Measurements from ENCODE around the gene OR4E1.

GRCh38 chr14:21631084-21631483 is 42.5 kb downstream of the OR4E1 start:
- TF ChIP-seq POLR2AphosphoS5 (IDR thresholded peaks at IDR 0.05; ENCODE audit: borderline replicate concordance, low read depth, low read length) = no peak
- no peak for TF ChIP-seq EZH2 (IDR thresholded peaks at IDR 0.05)

Data from SK-N-MC (cell line).